Transverse colon (tissue), 3 donors: ENCODE results near the gene PSMC3.

ENCODE experiments used
- CTCF ChIP-seq, 5 experiments: fragments of 200-600 bp in 3 of 5; fragments of 450-650 bp in 2 of 5; sonication (generic) in 3 of 5; IDR thresholded peaks; 1 replicate in 2 of 5; 2 replicates in 3 of 5; pipeline ENCODE4 v1.5.1; 2016 to 2017; ENCODE audit warnings: antibody characterized with exemption in 5 of 5, inconsistent platforms in 3 of 5, mild to moderate bottlenecking in 2 of 5, moderate library complexity in 1 of 5
- EP300 ChIP-seq: sonication (generic); formaldehyde crosslinking; IDR thresholded peaks from one replicate; pipeline ENCODE4 v1.6.1; 2017; ENCODE audit warnings: antibody characterized with exemption, low read depth

DNA sequence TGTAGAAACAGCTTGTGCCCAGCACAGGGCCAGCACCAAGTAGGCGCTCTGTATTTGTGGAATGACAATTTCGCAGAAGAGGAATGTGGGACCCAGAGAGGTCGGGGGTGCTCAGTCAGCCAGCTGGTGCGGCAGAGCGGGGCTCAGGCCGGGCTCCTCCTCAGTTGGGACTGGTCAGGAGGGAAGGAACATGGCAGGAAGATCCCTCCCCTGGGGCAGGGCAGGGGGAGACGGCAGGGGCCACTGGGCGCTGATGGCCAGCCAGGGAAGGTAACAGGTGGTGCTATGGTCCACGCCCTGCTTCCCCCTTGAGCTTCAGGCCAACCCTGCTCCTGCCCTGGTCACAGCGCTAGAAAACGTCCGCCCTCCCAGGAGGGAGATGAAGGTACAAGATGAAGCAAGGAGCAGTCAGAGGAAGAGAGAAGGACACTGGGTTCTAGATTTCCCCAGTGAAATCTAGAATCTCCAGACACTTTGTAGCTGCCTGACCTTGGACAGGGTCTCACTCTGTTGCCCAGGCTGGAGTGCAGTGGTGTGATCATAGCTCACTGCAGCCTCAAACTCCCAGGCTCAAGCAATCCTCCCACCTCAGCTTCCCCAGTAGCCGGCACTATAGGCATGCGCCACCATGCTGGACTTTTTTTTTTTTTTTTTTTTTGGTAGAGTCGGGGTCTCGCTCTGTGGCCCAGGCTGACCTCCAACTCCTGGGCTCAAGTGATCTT is 34.4 kb downstream of the PSMC3 start:
- TF ChIP-seq CTCF (IDR thresholded peaks at IDR 0.05): no peak
- no peak for TF ChIP-seq EP300
